NOMO-1 treated with DMSO at 0.1 percent for 48 hours (cell line): ENCODE results near the gene PTPRA.

Experiments used
- DNase-seq: peaks from one replicate; lab custom pipeline; 2025; ENCODE audit not compliant: unreplicated experiment; lab: John Stamatoyannopoulos, UW

Gene PTPRA

DNA sequence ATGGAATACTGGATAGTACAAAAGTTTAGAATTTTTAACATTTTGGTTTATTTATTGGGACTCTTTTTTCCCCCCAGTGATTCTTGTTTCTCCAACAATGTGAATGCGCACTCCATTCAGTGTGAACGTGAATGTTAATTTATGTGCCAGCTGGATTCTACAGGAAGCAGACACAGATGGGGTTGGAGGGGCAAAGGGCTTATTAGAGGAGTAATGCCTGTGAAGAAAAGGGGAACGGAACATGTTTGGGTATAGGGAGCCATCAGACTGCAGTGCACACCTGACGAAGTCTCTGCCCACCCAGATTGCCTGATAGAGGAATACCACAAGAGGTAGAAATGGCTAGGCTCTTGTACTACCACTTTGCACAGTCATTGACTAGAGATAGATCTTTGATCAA lies 48.2 kb downstream of the PTPRA start:
- no peak for DNase-seq

- DNase-seq, result no peak
These were observed 49.7 kb downstream of the PTPRA start for GRCh38 chr20:2922957-2923356.

- no peak for DNase-seq
These were observed 57.3 kb downstream of the PTPRA start for GRCh38 chr20:2930538-2930937.

- no peak for DNase-seq
These were observed 59.2 kb downstream of the PTPRA start for GRCh38 chr20:2932498-2932897.

GRCh38 chr20:2937902-2938301 lies 64.6 kb downstream of the PTPRA start:
- no peak for DNase-seq

GRCh38 chr20:2942439-2942838 lies 69.2 kb downstream of the PTPRA start:
- DNase-seq, result no peak

DNA sequence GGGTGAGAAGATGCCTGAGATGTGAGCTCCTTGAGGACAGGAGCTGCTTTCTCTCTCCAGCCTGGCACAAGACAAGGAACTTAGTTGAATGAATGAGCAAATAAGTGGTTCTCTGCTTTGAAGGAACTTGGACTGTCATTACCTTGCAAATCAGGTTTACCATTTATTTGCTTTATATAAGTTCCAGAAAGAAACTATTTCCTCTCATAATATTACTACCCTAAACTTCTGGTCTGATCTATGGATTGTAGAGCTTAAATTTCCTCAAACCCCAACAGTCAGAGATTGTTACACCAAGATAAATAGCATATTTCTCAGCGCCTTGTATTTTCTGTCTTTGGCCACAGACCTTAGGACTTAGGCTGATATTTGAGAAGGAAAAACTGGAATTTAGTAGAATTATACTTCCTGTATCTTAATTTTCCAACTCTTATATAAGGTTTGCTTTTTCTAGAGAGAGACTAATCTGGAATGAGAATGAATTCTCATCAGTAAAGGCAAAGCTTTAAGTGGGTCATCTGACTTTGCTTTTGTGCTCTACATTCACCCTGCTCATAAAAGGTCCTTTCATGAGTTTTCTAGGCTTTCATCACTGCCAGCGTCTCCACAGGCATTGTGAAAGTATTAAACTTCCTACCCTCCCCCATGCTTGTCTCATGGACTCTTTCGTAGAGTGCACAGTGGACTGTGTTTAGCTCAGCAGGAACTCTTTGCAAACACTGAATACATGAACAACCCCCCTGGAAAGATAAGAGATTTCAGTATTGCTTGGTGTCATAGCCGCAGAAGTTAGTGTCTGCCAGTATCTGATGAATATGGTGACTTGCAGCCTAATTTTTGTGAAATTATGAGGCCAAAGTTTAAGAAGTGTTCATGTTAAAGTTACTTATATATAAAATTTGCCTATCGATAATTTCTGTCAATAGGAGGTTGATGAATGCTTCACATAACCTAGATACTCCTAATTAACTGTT lies 74.0 kb downstream of the PTPRA start:
- DNase-seq, result peak; percentile 62

- no peak for DNase-seq
These were observed 75.7 kb downstream of the PTPRA start for GRCh38 chr20:2948968-2949367.

- DNase-seq, result no peak
These were observed 79.5 kb downstream of the PTPRA start for GRCh38 chr20:2952766-2953165.

DNA sequence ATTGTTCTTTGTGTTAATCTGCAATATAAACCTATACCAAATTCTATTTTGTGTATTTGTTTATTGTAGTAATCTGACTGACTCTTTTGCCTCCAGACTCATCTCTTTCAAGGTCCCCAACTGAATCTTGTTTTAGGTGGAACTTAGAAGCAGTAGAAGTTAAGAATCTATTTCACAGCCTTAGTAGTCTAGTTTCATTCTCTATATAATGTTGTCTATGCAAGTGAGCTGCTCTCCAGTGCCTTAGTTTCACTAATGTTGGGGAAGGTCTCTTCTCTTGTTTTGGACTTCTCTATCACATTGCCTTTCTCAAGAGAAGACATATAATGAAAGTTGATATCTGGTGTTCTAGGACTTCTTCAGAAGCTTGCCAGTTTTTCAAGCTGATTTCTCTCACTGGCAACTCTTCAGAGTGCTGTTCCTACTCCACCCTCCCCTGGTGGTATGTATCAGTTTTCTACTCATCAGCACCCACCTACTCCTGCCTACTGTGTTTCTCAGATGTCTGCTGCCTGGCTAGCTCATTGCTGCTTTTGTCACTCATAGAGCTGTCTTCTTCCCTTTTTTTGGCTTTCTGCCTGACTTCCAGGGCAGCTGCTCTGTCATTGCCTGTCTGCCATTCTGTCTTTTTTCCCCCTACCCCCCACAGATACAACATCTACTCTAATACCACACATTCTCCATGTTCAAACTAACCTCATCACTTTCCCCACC lies 82.1 kb downstream of the PTPRA start:
- no peak for DNase-seq

DNA sequence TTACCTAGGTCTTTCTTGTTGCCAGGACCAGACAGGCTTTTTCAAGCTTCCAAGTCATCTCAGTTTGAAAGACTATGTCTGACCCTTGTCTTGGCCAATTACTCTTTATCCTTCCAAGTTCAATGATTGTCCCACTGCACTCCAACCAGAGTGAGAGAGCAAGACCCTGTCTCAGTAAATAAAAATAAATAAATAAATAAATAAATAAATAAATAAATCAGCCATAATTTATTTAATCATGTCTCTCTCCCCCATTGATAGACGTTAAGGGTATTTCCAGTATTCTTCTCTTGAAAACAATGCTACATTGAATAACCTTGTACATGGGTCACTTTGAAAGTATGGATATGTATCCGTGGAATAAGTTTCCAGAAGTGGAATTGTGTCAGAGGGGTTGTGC lies 83.2 kb downstream of the PTPRA start:
- DNase-seq, result no peak

DNA sequence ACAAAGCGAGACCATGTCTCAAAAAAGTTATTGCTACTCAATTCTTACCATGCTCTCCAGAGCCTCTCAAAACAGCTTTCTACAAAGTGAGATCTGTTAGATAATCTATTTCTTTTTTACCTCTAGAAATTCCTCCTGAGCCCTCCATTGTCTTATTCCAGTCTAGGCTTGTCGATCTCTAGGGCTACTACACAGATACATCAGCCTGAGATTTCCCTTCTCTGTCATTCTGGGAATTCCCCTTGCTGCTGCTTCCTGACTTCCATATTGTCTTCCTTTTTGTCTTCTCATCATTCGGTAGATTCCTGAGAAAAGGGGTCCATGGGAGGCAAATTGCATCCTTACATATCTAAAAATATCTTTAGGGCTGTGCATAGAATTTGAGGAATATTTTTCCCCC lies 94.6 kb downstream of the PTPRA start:
- no peak for DNase-seq

DNA sequence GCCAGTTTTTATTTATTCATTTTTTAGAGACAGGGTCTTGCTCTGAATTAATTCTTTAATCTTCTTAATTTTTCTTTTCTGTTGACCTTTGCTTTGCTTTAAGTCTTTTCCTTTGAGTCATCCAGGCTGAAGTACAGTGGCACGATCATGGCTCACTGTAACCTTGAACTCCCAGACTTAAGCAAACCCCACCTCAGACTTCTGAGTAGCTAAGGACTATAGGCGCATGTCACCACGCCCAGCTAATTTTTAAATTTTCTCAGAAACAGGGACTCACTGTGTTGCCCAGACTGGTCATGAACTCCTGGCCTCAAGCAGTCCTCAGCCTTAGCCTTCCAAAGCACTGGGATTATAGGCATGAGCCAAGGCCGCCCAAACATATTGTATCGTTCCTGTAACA lies 98.8 kb downstream of the PTPRA start:
- DNase-seq, result no peak

- DNase-seq, result no peak
These were observed 100.3 kb downstream of the PTPRA start for GRCh38 chr20:2973574-2973973.

DNA sequence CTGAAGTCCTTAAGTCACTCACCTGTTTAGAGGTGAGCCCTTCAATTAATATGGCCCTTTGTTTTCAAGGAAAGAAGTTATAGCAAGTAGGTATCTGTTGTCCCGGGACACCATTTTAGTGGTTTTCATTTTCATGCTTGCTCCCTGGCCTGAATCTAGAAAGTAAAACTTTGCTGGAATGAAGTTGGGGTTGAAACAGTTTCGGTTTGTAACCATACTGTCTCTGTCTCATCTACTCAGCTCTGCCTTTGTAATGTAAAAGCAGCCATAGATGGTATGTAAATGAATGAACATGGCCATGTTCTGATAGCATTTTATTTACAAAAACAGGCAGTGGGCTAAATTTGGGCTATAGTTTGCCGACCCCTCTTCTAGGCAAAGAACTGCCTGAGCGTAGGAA lies 105.2 kb downstream of the PTPRA start:
- DNase-seq, result no peak

GRCh38 chr20:2981646-2982045 lies 108.4 kb downstream of the PTPRA start:
- DNase-seq, result no peak

- DNase-seq, result no peak
These were observed 110.2 kb downstream of the PTPRA start for GRCh38 chr20:2983508-2983907.

- peak; percentile 69 for DNase-seq
These were observed 110.8 kb downstream of the PTPRA start for GRCh38 chr20:2984028-2984501.

DNA sequence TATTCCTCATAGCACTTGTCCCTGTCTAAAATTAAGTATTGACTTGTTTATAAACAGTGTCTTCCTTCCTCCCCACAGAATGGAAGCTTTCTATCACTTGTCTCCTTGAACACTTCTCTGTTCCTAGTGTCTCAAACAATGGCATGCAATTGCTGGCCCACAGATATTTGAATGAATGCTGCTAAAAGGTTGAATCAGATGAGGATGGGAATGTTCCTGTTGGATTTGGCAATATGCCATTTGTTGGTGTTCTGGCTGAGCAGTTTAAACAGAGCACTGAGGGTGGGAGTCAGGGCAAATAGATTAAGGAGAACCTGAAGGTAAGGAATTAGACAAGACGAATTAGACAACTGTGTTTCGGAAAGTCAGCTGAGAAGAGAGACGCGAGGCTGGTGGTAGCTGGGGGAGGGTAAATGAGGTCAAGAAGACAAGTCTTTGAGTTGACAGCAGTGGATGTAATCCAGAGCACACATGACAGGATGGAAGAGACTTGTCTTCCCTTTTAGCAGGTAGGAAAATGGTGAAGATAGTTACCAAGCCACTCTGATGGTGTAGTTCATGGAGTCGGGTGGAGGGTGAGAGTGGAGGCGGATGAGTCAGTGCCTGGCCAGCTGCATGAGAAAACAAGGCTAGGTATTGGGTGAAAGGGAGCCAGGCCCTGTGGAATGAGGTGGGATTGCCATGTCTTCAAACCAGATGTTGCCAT lies 111.8 kb downstream of the PTPRA start:
- DNase-seq, result no peak

DNA sequence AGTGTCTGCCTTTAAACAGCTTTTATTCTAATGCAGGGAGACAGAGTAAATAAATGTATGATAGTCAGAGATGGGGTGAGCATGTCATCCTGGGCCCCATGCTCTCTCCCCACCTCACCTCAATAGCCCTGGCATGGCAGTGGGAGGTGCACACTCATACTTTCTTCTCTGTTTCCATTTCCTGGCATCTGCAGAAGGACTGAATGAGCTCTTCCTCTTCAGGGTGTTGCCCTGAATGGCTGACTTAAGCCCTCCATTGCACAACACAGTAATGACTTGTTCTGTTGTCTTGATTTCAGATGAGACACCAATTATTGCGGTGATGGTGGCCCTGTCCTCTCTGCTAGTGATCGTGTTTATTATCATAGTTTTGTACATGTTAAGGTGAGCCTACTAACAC lies 113.2 kb downstream of the PTPRA start:
- peak; percentile 90 for DNase-seq

GRCh38 chr20:2987861-2988260 lies 114.6 kb downstream of the PTPRA start:
- DNase-seq, result no peak
